ENCODE results near the gene CSPG4.
"Not testable (repeated sequence)": the region's sequence is repeated elsewhere in the genome, so short reads cannot be mapped to it uniquely, and the experiment has no call there.

- TF ChIP-seq CTCF (IDR thresholded peaks at IDR 0.05; ENCODE audit: borderline replicate concordance, extremely low read depth, low read length, poor library complexity, severe bottlenecking); EZH2 (IDR thresholded peaks at IDR 0.05; ENCODE audit: borderline replicate concordance, low read depth, low read length, severe bottlenecking): not testable (repeated sequence)
These were observed 36.2 kb upstream of the CSPG4 start for GRCh38 chr15:75748882-75749281.

Data from DND-41 (cell line).